ENCODE results near the gene GAS6. TPM values are rescaled to one million over a fixed set of nuclear protein-coding genes. Genes with fewer than 3 reads are reported as not detected.
A peak's percentile ranks its signal among the peaks of the same experiment; 100 is the strongest.
"Not testable (repeated sequence)": the region's sequence is repeated elsewhere in the genome, so short reads cannot be mapped to it uniquely, and the experiment has no call there.

GAS6 gene
- total RNA-seq, 1 donor from 2014 or later: 197 TPM

DNA sequence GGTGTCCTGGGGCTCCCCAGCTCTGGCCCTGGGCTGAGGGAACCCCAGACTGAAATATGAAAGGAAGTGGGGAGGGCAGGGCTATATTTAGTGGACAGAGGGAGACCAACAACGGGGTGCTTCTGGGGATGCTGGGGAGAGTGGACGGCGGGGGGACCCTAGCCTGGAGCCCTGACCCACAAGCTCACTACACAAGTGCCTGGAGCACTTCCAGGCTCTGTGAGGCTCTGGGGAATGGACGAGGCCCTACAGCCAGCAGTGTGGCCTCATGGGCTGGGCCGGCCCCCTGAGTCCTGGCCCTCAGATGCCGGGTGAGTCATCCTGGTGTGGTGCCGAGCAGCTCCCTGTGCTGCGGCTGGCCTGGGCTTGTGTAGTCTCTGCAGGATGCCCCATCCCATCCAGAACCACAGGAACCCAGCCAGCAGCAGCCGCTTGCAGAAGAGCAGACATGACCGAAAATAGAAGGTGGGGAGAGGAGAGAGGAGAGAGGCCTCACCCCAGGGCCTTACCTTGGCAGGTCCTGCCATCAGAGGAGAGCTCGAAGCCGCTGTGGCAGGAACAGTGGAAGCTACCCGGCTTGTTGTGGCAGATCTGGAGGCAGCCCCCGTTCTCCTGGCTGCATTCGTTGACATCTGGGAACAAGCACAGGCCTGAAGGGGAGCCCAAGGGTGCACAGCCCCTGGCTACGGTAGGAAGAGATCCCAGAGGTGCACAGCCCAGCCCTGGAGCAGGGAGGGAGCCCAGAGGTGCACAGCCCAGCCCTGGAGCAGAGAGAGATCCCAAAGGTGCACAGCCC lies 26.1 kb downstream of the GAS6 start:
- H3K36me3 ChIP-seq: peaks cover 8% of the 10 kb centered on the region
- H3K4me1 ChIP-seq: peaks cover 37% of the 10 kb centered on the region
- H3K9me3 ChIP-seq: no peaks in the 10 kb centered on the region
- ATAC-seq: peak; percentile 91
- DNase-seq: peak; percentile 89
- H3K27ac ChIP-seq: peak overlapping the region; percentile 82
- H3K4me3 ChIP-seq: peak overlapping the region; percentile 21
- intact Hi-C loops (cut with DNase I): no loop called here
- TF ChIP-seq, protein P1, sequence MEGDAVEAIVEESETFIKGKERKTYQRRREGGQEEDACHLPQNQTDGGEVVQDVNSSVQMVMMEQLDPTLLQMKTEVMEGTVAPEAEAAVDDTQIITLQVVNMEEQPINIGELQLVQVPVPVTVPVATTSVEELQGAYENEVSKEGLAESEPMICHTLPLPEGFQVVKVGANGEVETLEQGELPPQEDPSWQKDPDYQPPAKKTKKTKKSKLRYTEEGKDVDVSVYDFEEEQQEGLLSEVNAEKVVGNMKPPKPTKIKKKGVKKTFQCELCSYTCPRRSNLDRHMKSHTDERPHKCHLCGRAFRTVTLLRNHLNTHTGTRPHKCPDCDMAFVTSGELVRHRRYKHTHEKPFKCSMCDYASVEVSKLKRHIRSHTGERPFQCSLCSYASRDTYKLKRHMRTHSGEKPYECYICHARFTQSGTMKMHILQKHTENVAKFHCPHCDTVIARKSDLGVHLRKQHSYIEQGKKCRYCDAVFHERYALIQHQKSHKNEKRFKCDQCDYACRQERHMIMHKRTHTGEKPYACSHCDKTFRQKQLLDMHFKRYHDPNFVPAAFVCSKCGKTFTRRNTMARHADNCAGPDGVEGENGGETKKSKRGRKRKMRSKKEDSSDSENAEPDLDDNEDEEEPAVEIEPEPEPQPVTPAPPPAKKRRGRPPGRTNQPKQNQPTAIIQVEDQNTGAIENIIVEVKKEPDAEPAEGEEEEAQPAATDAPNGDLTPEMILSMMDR (IDR thresholded peaks at IDR 0.05): no peak
- no peaks in the 10 kb centered on the region for H3K27me3 ChIP-seq

DNA sequence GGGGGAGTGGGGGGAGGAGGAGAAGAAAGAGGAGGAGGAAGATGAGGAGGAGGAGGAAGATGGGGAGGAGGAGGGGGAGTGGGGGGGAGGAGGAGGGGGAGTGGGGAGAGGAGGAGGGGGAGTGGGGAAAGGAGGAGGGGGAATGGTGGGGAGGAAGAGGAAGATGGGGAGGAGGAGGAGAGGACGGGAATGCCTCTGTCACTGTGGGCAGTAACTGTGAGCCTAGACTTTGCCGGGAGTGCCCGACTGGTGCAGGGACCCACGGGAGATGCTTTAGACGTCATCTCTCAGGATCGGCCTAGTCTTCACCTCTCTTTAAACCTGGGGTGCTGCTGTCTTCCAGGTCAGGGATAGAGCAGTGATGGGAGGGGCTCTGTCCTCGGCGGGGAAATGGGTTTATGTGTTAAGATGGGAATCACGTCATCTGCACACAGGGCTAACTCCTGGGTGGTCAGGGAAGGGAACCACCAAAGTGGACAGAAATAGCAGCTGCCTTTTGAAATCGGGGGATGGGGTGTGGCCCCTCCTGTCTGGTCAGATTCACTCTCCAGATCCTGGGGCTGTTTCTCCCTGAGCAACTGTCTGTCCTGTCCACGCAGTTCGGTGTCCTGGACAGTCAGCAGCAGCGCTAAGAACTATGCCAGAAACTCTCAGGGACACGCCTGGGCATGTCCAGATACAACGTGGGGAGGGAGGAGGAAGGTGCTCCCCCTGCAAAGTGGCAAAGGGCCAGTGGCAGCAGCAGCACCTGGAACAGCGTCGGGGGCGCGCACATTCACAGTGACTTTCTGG lies 26.9 kb downstream of the GAS6 start:
- peak overlapping the region; percentile 82 for H3K27ac ChIP-seq
- no peak overlapping the region for H3K4me3 ChIP-seq
- H3K4me1 ChIP-seq: peaks cover 37% of the 10 kb centered on the region
- intact Hi-C loops (cut with DNase I): no loop called here
- ATAC-seq: peak; percentile 45
- no peak for DNase-seq
- H3K27me3 ChIP-seq: no peaks in the 10 kb centered on the region
- TF ChIP-seq, protein P1 (IDR thresholded peaks at IDR 0.05): no peak
- peaks cover 16% of the 10 kb centered on the region for H3K36me3 ChIP-seq
- no peaks in the 10 kb centered on the region for H3K9me3 ChIP-seq

DNA sequence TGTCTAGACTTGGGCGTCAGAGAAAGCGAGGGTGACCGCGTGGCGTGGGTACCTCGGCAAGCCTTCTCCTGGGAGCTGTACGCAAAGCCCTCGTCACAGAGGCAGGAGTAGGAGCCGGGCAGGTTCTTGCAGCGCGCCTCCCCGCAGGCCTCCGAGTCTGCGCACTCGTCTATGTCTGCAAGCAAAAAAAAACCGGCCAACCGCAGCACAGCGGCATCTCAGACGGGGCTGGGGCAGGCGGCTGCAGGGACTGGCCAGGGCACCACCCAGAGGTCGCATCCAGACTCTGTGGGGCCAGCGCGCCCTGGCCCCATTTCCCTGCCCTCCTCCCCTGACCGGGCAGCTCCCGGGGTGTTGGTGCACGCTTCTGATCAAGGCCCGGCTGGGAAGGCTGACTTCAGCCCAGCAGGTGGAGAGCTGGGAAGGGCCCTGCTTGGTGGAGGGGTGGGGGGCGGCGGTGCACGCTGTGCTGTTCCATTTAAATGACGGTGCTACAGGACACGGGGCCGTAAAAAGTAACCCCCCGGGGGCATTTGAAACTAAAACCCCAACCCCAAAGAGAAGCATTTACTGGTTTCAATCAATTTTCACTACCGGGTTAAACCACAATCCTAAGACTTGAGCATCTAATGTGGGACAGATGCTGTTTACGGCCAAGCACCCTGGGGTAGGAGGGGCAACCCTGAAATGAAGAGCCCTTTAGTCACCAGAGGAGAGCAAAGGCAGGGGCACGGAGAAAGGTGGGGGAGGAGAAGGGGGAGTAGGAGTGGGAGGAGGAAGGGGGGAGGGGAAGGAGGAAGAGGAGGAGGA lies 28.2 kb downstream of the GAS6 start:
- H3K27ac ChIP-seq: no peak overlapping the region
- H3K4me3 ChIP-seq: no peak overlapping the region
- intact Hi-C loops (cut with DNase I): no loop called here
- ATAC-seq (no peak), DNase-seq (no peak)
- TF ChIP-seq, protein P1 (IDR thresholded peaks at IDR 0.05): no peak
- peaks cover 16% of the 10 kb centered on the region for H3K36me3 ChIP-seq
- no peaks in the 10 kb centered on the region for H3K27me3 ChIP-seq
- peaks cover 33% of the 10 kb centered on the region for H3K4me1 ChIP-seq
- no peaks in the 10 kb centered on the region for H3K9me3 ChIP-seq

DNA sequence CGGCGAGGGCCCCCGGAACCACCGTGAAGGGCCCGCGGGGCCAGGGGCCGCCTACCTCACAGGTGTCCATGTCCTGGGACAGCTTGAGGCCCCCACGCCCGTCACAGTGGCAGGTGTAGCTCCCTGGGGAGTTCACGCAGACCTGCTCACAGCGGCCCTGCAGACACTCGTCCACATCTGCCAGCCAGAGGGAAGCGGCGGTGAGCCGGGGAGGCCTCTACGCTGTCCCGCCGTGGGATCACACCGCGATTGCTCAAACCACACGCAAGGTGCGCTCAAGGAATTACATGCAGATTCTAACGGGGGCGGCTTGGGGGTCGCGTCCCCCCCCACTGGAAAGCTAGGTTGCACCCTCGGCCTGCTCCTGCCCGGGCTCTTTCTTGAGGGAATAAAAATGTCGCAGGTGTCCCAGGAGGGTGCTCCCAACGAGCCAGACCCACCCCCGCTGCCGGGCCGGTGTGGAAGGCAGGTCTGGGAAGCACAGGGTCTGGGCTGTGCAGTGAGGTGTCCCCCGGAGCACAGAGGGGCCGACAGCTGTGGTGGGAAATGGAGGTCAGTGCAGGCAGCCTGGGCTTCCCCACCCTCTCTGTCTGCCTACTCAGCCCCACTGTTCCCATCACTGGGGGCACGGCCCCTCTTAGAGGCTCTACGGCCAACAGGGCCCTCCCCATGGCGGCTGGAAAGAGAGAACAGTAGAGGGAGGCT lies 29.2 kb downstream of the GAS6 start:
- Histone ChIP-seq H3K27ac (no peak overlapping the region), H3K36me3 (peaks cover 20% of the 10 kb centered on the region), H3K4me1 (peaks cover 23% of the 10 kb centered on the region), H3K9me3 (no peaks in the 10 kb centered on the region), H3K4me3 (no peak overlapping the region), H3K27me3 (no peaks in the 10 kb centered on the region)
- TF ChIP-seq, protein P1 (IDR thresholded peaks at IDR 0.05): no peak
- ATAC-seq (no peak), DNase-seq (no peak)
- intact Hi-C loops (cut with DNase I): no loop called here

DNA sequence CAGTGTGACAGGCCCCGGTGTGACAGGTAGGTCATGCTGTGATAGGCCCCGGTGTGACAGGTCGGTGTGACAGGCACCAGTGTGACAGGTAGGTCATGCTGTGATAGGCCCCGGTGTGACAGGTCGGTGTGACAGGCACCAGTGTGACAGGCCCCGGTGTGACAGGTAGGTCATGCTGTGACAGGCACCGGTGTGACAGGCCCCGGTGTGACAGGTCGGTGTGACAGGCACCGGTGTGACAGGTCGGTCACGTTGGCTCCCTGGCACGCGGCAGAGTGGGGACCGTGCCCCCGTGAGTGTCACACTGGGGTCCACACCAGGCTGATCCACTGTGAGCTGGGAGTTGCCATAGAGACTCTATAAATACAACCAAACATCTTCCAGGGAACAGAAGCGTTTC lies 29.9 kb downstream of the GAS6 start:
- Histone ChIP-seq H3K4me1 (peaks cover 22% of the 10 kb centered on the region), H3K36me3 (peaks cover 20% of the 10 kb centered on the region)
- H3K4me3 ChIP-seq; H3K27ac ChIP-seq; ATAC-seq; H3K9me3 ChIP-seq; intact Hi-C loops (cut with DNase I); H3K27me3 ChIP-seq; DNase-seq: not testable (repeated sequence)

Measured in upper lobe of right lung (tissue), 1 donor.